Mucosa of gallbladder (tissue), 1 donor: ENCODE measurements around the gene CAV3. TPM values are rescaled to one million over a fixed set of nuclear protein-coding genes. Genes with fewer than 3 reads are reported as not detected.
"Not testable (repeated sequence)": the region's sequence is repeated elsewhere in the genome, so short reads cannot be mapped to it uniquely, and the experiment has no call there.

Experiments
- DNase-seq: peaks from one replicate; pipeline ENCODE4 v3.0.0-alpha.2; 2020; ENCODE audit warnings: low spot score
- total RNA-seq: library from RNA; stranded (reverse); gene quantifications from one replicate; pipeline ENCODE4 v1.2.1, GENCODE V29; 2021
- donor health status: DM: no; HTN: no; CAD: no.

CAV3 gene
- total RNA-seq: not detected

DNA sequence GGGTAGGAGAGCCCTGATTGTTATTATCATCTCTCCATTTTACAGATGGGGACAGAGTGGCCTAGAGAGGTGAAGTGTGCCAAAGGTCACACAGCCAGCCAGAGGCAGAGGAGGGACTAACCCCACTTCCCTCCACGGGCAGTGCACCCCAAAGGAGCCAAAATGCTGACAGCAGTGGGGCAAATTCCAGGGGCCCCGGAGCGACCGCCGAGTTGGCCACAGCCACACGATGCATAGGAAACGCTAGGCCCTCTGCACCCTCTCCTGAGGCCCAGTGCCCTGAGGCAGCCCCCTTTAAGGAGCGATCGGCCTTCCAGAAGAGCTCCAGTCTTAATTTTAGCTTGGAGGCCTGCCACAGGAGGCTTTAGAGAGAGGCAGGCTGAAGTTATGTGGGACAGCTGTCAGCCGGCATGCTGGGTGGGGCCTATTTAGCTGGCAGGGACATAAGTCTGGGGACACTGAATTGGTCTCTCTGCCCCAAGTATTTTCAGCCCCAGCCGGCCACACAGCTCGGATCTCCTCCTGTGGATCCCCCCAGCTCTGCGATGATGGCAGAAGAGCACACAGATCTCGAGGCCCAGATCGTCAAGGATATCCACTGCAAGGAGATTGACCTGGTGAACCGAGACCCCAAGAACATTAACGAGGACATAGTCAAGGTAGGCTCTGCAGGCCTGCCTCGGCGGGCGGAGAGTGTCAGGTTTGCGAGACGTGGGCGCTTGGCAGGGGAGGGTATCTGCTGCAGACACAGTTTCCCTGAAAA, at the start of gene CAV3:
Gene CAV3, plus strand, starts transcription at position 471 of the 763 bp plus-strand sequence. Its CDS starts 75 bp downstream, at position 546.
- DNase-seq: no peak

DNA sequence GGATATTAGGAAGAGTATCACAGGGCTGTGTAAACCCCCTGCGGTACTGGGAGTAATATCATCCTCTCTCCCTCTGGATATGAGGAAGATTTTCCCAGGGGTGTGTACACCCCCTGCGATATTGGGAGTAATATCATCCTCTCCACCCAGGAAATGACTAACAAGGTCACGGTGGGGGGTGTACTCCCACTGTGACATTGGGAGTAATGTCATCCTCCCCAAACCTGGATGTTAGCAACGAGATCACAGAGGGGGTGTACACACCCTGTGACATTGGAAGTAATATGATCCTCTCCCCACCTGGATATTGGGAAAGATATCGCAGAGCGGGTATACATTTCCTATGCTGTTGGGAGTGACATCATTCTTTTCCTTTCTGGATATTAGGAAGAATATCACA, 48.6 kb upstream of the CAV3 start:
- DNase-seq: not testable (repeated sequence)

DNA sequence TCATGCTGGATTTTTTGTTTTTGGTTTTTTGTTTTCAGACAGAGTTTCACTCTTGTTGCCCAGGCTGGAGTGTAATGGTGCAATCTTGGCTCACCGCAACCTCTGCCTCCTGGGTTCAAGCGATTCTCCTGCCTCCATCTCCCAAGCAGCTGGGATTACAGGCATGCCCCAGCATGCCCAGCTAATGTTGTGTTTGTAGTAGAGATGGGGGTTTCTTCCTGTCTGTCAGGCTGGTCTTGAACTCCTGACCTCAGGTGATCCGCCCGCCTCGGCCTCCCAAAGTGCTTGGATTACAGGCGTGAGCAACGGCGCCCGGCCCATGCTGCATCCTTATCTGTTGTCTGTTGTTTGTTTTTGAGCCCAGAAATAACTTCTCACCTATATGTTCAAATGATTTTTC, 42.3 kb upstream of the CAV3 start:
- not testable (repeated sequence) for DNase-seq

DNA sequence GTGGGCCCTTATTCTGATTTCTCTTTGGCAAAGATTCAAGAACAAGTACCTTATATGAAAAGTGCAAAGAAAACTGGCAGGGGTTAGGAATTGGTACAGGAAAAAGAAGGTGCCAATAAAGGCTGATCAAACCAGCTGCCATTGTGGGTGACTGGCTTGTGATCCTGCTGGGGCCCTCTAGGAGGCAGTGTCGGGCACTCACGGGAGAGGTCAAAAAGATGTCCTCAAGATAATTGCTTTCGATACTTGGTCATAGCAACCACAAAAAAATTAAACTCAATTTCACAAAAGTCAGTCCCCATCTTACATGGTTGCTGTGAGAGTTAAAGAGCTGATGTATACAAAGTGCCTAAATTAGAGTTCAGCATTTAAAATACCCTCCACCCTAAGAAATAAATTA, 31.0 kb upstream of the CAV3 start:
- no peak for DNase-seq

DNA sequence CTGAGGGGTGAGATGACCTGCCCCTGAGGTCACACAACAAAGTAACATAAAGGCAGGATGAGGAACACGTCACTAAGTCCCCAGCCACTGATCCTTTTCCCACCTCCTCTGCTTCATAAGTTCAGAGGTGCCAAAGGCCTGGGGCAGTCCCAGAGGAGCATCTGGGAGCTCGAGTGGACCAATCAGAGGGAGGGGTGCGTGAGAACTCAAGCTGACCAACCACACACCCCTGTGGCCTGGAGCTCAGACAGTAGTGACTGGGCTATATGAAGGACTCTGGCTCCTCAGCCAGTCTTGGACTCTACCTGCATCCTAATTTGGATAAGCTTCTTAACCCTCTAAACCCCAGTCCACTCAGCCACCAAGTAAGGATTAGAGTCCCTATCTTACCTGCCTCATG, 28.0 kb upstream of the CAV3 start:
- DNase-seq: no peak

DNA sequence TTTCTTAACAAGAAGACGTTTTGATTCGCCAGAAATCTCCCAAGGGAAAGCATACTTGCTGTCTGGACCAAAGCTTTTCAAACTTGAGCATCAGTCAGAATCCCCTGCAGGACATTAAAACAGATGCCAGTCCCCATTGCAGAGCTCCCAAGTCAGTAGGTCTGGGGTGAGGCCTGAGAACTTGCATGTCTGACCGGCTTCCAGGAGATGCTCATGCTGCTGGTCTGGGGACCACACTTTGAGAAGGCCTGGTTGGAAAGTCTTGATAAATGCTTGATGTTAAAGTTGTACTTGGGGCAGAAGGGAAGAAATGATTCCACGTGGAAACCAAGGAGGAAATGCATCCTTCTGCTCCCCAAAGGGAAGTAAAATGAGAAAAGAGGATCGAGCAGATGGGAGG, 24.3 kb upstream of the CAV3 start:
- DNase-seq: no peak

DNA sequence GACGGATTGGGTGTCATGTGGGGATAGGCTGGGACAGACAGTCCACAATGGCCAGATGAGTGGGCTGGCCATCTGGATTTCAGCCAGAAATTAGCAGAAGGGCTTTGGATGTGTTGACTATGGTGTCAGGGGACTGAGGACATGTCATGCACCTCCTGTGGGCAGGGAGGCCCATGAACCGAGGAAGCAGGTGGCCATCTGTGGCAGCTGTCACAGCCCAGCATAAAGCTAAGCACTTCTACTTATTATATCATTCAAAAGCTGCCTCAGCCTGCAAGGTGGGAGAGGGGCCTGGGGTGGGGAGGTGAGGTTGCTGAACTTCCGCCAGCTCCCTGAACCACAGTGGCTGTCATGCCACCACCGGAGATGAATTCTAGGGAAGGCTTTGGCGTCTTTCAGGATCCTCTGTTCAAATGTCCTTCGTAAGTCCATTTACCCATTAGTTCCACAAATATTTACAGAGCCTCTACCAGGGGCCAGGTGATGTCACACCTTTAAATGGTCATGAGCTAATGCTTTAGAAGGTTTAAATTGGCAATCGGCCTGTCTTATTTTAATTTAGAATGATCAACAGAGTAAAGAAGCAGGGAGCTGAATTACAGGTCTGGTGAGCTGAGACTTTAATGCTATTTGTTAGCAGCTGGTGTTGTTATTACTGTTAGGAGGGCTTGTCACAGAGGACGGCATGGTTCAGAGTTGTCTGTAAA, 23.6 kb upstream of the CAV3 start:
- DNase-seq: no peak

DNA sequence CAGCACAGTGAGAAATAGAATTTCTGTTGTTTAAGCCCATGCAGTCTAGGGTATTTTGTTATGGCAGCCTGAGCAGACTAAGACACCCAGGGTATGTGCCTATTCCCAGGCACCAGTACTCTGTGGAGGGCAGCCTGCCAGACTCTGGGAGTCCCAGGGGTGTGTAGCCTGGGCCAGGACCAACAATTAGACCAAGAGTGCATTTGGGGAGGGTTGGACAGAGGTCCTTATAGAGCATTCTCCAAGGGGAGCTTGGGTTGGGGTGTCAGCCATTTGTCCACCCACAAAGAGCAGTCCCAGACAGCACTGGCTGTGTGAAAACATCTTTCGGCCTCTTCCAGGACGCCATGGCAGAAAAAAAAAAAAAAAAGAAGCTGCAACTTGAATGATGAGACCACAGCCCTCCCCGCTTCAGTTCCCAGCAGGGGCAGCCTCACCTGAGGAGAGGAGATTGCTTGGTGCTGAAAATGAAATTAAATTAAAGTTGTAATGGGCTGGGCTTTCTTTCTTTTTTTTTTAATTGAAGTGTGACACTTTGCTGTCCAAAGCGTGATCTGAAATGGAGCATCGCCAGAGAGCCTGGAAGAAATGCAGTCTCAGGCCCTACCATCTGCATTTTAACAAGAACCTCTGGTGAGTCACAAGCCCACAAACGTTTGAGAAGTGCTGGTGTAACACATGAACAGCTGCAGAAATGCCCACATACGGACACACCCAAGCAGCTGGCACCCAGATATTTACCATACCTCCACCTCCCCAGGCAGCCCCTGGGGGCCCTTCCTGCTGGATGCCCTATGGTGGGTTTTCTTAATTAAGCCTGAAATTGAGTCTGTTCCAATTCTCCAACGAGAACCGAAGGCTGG, 21.3 kb upstream of the CAV3 start:
- no peak for DNase-seq

DNA sequence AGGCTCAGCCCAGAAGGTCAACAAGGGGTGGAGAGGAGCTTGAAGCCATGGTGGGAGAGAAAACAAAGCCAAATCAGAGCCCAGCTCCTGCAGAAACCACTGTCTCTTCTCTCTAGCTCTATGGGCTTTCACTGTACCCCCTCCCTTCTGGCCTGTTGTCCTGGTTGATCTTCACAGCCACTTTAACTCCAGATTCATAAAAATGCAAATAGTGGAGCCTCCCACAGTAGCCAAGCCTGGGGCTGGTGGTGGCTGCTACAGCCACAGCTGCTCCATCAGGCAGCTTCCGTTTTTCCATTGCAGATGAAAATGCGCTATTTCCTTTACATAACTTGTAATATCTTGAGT, 20.7 kb upstream of the CAV3 start:
- no peak for DNase-seq

DNA sequence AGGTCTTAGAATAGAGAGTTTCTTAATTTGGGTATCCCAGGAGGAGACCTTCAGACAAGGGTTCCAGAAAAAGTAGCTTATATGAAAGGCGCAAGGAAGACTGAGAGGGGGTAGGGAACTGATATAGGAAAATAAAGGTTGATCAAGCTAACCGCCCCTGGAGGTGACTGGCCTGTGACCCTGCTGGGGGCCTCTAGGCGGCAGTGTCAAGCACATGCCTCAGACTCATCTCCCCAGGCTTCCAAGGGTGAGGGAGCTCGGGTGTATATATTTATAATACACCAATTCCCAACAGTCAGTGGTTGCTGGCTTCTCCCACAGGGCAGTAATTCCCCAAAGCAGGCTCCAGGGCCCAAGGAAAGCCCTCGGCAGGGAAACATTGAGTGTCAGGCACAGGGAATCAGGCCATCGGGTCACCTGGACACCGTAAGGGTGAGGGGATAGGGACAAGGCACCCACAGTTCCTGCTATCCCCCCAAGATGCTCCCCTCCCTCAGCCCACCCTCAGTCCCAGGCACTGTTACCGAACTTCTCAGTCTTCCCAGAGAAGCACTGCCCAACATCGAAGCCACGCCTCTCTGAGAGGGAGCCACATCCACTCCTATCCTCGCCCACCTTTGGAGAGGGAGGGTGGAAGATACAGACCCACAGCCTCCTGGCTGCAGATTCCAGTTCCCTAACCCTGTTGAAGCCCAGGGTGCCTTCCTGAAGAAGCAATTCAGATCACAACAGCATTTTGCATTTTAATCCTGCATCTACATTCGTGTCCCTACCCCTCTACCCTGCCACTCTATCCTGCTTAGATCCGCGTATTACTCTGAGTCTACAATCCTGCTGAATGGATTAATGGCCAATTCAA, 19.5 kb upstream of the CAV3 start:
- no peak for DNase-seq

DNA sequence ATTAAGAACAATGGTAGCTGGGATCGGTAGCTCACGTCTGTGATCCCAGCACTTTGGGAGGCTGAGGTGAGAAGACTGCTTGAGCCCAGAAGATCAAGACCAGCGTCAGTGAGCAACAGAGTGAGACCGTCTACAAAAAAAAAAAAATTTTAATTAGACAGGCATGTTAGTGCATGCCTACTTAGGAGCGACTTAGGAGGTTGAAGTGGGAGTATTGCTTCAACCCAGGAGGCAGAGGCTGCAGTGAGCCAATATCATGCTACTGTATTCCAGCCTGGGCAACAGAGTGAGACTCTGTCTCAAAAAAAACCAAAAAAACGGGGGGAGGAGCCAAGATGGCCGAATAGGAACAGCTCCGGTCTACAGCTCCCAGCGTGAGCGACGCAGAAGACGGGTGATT, 17.8 kb upstream of the CAV3 start:
- not testable (repeated sequence) for DNase-seq

DNA sequence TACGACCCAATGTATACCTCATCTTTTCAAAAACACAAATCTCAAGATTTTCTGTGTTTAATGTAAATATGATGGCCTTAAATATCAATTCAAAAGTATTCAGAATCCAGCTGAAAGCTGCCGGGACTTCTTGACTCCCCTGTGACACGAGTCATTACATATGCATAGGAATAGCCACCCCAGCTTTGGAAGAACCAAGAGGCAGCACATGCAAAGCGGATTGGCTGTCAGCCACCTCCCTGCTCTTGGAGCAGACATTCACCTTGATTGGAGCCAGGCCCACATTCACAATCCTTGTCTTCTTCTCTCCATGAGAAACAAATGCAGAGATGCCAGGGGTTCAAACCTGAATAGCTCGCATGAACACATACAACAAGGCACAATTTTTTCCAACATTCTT, 10.8 kb upstream of the CAV3 start:
- no peak for DNase-seq

DNA sequence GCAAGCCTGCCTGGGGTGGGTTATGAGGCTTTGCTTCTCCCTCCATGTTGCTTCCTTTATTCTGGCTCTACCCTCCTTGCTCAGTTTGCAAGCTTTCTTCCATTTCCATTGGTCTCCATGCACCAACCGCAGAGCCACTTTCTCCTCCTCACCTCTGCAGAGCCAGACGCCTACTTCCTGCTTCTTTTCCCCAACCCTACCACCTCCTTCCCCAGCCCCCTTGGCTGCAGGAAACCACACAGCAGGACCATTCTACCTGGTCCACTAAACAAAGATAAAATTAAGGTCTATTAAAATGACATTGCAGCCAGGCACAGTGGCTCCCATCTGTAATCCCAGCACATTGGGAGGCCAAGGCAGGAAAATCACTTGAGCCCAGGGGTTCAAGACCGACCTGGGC, 10.0 kb upstream of the CAV3 start:
- DNase-seq: no peak

DNA sequence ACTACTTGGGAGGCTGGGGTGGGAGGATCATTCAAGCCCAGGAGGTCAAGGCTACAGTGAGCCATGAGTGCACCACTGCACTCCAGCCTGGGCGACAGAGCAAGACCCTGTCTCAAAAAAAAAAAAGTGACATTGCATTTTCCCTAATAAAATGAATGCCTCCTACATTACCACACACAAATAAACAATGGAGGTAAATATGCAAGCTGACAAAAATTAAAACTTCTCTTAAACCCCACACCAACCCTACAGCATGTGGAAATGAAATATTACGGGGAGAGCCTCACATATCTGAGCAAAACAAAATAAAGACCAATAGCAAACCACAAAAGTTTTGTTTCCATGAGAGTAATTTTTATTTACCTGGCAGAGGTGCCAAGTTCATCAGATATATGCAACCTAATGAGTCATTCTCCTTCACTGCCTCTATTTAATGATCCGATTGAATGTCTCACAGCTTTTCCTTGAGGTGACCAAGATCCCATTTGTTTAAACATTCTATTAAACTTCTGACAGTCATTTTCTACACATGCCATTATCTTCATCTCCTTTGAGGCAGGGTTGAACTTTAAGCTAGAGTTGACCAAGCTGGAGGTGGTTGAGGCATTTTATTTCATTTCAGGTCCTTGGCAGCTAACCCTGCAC, 9.4 kb upstream of the CAV3 start:
- DNase-seq: no peak

DNA sequence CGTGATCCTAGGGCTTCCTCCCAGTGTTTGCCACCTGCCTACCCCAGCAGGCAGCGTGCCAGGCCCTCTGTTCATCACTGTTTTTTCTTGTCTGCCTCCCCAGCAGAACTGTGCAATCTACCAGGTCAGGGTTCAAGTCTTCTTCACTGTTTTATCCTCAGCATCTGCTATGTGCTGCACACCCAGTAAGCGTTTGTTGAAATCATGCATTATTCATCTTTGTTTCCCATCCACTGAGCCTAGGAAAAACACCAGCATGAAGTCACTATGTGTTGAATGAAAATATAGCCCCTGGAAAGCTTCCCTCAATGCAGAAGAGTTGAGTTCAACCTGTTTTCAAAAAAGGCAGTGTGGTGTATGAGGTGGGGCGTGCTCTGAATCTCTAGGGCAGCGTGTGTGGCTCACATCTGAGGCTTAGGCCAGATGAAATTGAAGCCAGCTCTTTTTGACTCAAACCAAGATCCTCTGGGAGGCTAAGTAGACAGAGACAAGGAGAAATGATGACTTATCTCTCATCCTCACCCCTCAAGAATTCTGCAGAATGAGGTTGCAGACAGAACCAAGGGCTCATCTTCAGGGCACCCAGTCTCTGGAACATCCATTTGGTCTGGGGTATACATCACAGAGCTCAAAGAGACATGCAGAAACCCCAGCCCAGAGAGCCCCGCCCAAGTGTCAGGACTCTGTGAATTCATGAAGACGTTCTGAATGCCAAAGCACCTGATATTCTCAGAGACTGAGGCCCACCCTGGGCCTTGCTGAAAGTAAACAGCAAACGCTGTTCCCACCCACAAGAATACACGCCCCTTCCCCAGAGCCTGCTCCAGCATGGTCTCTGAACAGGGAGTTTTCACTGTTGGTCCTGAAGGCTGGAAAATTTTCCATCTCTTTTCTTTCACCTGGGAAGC, 5.7 kb upstream of the CAV3 start:
- no peak for DNase-seq

DNA sequence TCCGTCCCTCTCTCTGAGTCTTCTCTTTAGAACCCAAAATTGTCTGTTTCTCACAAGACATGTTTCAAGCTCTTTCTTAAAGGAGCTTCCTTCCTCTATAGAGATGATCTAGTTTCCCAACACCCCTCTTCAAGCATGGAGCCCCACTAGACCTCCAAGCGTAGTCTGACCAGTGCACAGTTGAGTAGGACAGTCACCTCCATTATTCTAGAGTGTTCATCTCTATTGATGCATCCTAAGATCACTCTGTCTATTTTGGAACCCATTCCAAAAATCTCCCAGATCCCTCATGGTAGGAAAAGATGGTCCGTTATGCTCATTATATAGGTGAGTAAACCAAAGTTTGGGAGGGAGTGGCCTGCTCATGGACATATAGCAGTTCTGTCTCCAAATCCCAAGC, 4.1 kb upstream of the CAV3 start:
- DNase-seq: no peak

DNA sequence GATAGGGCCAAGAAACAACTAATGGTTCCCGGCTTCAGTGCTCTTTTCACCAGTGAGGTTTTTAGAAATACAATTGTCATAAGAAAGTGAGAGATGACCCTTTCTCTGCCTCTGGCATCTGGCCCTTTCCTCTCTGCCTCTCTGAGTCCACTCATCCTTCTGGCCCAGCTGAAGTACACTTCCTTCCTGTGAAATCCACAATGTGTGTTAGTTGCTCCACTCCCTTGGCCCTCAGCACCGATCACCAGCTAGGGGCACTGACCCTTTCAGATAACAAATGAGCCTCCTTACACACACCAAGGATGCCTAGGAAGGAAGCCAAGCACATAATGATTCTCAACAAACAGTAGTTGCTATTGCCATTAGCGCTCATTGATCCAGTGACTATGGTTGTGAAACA, 2.9 kb upstream of the CAV3 start:
- DNase-seq: peak; percentile 68

DNA sequence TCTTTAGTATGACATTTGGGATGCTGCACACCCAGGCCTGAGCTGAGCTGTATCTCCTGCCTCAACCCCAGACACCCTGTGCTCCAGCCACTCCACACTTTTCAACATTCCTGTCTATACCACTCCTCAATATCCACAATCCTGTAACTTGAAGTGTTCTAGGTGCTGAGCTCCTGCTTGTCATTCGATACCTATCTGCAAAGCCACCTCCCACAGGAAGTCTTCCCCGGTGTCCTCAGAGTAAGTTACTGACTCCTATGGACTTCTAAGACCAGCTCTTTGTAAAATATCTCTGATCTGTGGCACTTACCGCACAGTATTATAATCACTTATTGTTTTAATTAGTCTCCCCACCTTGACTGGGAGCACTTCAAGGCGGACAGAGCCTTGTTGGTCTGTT, 1.2 kb upstream of the CAV3 start:
- DNase-seq: no peak

DNA sequence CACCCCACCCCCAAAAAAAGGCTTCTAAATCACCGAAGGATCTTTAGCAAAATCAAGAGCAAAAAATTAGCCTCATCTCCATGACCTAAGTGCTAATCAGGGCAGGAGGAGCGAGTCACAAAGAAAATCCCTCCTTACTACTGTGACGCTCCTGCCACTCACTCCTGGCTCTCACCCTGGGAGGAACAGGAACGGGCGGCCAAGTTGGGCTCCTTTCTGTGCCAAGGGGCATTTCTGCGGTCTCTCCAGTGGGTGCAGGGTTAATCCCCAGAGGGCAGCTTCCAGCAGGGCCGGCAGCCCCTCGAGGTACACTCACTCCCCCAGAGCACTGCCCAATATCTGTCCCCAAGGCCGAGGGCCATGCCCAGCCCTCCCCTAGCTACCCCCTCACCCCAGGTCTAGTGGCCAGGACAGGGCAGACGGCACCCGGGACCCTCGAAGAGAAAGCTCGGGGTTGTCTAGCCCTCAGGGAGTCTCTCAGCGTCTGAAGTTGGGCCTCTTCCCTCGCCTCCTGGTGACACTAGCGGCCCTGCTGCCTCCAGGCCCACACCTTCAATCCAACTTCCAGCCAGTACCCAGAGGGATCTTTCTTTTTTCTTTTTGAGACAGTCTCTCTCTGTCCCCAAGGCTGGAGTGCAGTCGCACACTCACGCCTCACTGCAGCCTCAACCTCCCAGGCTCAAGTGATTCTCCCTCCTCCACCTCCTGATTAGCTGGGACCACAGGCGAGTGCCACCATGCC, 706 bp downstream of the CAV3 start:
- DNase-seq: no peak
